Inflammatory macrophage treated with lipopolysaccharide for 1 hour (primary cell): ENCODE results near the gene EGFR.

Experiments used
- DNase-seq, 2 donors: peaks; one replicate each; pipeline ENCODE4 v3.0.0-alpha.2; 2020 to 2022

EGFR gene

GRCh38 chr7:55198634-55199392 lies 180.0 kb downstream of the EGFR start:
- no peak for DNase-seq

DNA sequence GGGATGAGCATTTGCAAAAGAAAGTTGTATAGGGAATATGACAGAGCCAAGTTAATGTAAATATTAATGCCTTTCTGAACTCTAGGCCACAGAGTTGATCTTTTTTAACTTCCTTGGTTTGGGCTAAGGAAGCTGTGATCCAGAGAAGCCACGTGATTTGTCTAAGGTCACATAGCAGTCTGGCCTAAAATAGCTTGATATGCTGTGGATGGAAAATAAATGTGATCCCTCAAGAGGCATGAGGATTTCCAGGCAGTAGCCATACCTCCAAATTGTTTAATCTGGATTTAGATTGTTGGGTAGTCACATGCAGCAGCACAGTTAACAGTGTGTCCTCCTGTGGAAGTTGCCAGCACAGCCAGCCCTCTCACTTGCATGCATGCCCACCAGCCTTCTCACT lies 180.6 kb downstream of the EGFR start:
- no peak for DNase-seq

DNA sequence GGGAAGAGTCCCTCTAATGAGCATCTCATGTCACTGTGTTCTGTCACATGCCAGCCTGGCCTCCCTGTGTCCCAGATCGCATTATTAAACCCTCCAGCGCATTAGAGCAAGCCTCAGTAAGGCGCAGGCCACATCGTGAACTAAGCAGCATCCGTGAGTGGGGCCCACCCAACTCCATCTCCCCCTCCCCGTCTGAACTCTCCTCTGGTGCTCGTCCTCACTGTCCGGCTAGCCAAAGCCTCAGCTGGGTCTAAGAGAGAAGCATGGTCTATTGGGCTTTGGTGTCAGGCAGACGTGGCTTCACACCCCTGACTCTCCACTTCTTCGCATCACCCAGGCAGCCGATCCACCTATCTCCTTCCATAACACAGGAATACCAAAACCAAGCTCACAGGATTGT lies 181.6 kb downstream of the EGFR start:
- no peak for DNase-seq

- DNase-seq: no peak
These were observed 183.5 kb downstream of the EGFR start for GRCh38 chr7:55202150-55202913.

GRCh38 chr7:55203300-55203699 lies 184.5 kb downstream of the EGFR start:
- no peak for DNase-seq

DNA sequence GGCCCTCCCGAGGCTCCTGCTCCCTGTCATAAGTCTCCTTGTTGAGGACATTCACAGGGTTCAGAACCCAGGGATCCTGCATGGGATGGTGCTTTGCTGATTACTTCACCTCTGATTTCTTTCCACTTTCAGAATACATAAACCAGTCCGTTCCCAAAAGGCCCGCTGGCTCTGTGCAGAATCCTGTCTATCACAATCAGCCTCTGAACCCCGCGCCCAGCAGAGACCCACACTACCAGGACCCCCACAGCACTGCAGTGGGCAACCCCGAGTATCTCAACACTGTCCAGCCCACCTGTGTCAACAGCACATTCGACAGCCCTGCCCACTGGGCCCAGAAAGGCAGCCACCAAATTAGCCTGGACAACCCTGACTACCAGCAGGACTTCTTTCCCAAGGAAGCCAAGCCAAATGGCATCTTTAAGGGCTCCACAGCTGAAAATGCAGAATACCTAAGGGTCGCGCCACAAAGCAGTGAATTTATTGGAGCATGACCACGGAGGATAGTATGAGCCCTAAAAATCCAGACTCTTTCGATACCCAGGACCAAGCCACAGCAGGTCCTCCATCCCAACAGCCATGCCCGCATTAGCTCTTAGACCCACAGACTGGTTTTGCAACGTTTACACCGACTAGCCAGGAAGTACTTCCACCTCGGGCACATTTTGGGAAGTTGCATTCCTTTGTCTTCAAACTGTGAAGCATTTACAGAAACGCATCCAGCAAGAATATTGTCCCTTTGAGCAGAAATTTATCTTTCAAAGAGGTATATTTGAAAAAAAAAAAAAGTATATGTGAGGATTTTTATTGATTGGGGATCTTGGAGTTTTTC lies 186.5 kb downstream of the EGFR start:
- DNase-seq: no peak

DNA sequence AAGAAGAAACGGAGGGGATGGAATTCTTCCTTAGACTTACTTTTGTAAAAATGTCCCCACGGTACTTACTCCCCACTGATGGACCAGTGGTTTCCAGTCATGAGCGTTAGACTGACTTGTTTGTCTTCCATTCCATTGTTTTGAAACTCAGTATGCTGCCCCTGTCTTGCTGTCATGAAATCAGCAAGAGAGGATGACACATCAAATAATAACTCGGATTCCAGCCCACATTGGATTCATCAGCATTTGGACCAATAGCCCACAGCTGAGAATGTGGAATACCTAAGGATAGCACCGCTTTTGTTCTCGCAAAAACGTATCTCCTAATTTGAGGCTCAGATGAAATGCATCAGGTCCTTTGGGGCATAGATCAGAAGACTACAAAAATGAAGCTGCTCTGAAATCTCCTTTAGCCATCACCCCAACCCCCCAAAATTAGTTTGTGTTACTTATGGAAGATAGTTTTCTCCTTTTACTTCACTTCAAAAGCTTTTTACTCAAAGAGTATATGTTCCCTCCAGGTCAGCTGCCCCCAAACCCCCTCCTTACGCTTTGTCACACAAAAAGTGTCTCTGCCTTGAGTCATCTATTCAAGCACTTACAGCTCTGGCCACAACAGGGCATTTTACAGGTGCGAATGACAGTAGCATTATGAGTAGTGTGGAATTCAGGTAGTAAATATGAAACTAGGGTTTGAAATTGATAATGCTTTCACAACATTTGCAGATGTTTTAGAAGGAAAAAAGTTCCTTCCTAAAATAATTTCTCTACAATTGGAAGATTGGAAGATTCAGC lies 187.6 kb downstream of the EGFR start:
- DNase-seq: no peak

DNA sequence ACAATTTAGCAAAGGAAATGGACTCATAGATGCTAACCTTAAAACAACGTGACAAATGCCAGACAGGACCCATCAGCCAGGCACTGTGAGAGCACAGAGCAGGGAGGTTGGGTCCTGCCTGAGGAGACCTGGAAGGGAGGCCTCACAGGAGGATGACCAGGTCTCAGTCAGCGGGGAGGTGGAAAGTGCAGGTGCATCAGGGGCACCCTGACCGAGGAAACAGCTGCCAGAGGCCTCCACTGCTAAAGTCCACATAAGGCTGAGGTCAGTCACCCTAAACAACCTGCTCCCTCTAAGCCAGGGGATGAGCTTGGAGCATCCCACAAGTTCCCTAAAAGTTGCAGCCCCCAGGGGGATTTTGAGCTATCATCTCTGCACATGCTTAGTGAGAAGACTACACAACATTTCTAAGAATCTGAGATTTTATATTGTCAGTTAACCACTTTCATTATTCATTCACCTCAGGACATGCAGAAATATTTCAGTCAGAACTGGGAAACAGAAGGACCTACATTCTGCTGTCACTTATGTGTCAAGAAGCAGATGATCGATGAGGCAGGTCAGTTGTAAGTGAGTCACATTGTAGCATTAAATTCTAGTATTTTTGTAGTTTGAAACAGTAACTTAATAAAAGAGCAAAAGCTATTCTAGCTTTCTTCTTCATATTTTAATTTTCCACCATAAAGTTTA lies 188.8 kb downstream of the EGFR start:
- no peak for DNase-seq

- DNase-seq: no peak
These were observed 190.5 kb downstream of the EGFR start for GRCh38 chr7:55209366-55209765.

DNA sequence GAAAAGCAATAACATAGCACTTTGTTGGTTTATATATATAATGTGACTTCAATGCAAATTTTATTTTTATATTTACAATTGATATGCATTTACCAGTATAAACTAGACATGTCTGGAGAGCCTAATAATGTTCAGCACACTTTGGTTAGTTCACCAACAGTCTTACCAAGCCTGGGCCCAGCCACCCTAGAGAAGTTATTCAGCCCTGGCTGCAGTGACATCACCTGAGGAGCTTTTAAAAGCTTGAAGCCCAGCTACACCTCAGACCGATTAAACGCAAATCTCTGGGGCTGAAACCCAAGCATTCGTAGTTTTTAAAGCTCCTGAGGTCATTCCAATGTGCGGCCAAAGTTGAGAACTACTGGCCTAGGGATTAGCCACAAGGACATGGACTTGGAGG lies 191.4 kb downstream of the EGFR start:
- DNase-seq: no peak

GRCh38 chr7:55210716-55211115 lies 191.9 kb downstream of the EGFR start:
- DNase-seq: no peak

GRCh38 chr7:55211726-55212125 lies 192.9 kb downstream of the EGFR start:
- DNase-seq: no peak

DNA sequence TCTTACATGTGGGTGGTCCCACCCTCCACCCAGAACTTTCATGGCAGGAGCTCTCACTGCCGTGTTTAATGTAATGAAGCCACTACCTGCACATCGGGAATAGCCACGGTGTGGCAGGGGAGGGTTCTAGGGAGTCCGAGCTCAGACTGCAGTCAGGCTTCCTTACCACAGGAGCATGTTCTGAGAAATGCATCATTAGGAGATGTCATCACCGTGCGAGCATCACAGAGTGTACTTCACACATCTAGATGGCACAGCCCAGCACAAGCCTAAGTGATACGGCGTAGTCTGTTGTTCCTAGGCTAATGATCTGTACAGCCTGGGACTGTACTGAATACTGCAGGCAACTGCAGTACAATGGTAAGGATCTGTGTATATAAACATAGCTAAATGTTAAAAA lies 193.4 kb downstream of the EGFR start:
- DNase-seq: no peak

- no peak for DNase-seq
These were observed 194.0 kb downstream of the EGFR start for GRCh38 chr7:55212838-55213237.

GRCh38 chr7:55214707-55215106 lies 195.9 kb downstream of the EGFR start:
- no peak for DNase-seq

DNA sequence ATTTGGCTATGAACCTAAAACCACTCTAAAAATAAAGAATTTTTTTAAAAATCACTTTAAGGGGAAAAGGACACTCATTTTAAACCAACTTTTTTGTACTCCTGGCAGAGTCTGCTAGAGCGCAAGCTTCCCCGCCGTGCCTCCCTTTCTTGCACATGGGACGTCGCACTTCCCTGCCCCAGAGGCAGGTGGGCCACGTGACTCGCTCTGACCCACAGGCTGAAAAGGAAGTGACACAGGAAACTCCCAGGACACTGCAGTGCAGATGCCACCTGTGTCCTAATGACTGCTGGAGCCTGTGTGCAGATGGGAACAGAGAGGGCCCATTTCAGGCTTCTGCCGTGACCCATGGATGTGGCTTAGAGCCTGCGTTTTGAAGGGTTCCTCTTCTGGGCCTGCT lies 204.2 kb downstream of the EGFR start:
- no peak for DNase-seq

- no peak for DNase-seq
These were observed 205.3 kb downstream of the EGFR start for GRCh38 chr7:55224111-55224510.

- DNase-seq: no peak
These were observed 206.0 kb downstream of the EGFR start for GRCh38 chr7:55224810-55225209.

DNA sequence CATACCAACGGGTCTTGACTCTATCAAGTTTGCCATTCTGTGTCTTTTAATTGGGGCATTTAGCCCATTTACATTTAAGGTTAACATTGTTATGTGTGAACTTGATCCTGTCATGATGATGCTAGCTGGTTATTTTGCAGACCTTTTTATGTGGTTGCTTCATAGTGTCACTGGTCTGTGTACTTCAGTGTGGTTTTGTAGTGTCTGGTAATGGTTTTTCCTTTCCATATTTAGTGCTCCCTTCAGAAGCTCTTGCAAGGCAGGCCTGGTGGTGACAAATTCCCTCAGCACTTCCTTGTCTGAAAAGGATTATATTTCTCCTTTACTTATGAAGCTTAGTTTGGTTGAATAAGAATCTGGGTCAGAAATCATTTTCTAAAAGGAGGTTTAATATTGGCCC lies 211.2 kb downstream of the EGFR start:
- no peak for DNase-seq

DNA sequence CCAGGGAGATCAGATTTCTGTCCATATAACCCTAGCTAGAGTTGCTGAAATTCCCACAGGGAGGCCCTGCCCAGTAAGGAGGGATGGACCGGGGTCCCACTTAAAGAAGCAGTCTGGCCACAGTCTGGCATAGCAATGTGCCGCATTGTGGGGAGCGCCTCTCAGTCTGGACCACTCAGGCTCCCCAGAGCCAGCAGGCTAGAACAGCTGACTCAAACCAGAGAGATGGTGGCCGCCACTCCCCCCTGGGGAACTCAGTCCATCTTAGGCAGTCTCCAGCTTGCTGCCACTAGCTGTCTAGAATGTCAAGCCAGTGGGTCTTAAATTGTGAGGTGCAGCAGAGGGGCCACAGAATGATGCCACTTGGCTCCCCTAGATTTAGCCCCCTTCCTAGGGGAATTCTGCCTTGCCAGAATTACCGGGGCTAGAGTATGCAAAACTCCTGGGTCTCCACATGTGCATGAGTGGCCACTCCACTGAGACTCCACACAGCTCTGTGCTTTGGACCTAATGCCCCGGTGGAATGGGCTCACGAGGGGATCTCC lies 213.0 kb downstream of the EGFR start:
- DNase-seq: no peak

GRCh38 chr7:55233001-55233400 lies 214.2 kb downstream of the EGFR start:
- DNase-seq: no peak

DNA sequence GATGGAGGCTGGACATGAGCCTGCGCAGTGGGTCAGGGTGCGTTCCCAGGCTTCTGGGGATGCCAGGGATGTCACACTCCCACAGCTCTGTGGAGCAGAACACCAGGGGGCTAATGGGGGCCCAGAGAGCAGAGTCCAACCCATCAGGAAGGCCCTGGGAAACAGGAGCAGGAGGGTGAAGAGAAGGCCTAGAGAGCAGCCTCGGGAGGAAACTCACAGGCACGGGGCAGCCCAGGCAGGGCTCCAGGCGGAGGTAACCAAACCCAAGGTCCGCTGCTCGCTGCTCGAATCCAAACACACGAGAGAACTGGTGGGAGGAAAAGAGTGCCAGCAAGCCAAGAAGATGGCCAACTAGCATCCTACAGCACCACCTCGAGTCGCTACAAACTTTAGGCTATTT lies 215.6 kb downstream of the EGFR start:
- no peak for DNase-seq
